Muscle layer of duodenum (tissue), 2 donors: ENCODE results near the gene GPX2.

Source experiments
- H3K27ac ChIP-seq: one replicate; pipeline ENCODE4 v1.7.0; 2013; ENCODE audit warnings: mild to moderate bottlenecking, low read length
- H3K27me3 ChIP-seq: one replicate; pipeline ENCODE4 v1.7.0; 2013; ENCODE audit warnings: low read depth, mild to moderate bottlenecking, control low read depth, low read length
- H3K36me3 ChIP-seq, 2 donors: one replicate each; pipeline ENCODE4 v1.7.0; 2013; ENCODE audit warnings: low read length in 2 of 2, control low read depth in 1 of 2, mild to moderate bottlenecking in 1 of 2; ENCODE audit not compliant: insufficient read depth in 2 of 2, control insufficient read depth in 1 of 2
- H3K4me1 ChIP-seq, 2 donors: one replicate each; pipeline ENCODE4 v1.7.0; 2013; ENCODE audit warnings: low read length in 2 of 2, mild to moderate bottlenecking in 2 of 2, control low read depth in 1 of 2, moderate library complexity in 1 of 2; ENCODE audit not compliant: insufficient read depth in 2 of 2, control insufficient read depth in 1 of 2
- H3K4me3 ChIP-seq, 2 donors: one replicate each; pipeline ENCODE4 v1.7.0; 2013; ENCODE audit warnings: low read length in 2 of 2, low read depth in 1 of 2, mild to moderate bottlenecking in 1 of 2
- H3K9me3 ChIP-seq, 2 donors: one replicate each; pipeline ENCODE4 v1.7.0; 2013; ENCODE audit warnings: low read length in 2 of 2, control low read depth in 1 of 2, mild to moderate bottlenecking in 1 of 2; ENCODE audit not compliant: control insufficient read depth in 1 of 2
- donor health status: healthy.

GPX2 gene

DNA sequence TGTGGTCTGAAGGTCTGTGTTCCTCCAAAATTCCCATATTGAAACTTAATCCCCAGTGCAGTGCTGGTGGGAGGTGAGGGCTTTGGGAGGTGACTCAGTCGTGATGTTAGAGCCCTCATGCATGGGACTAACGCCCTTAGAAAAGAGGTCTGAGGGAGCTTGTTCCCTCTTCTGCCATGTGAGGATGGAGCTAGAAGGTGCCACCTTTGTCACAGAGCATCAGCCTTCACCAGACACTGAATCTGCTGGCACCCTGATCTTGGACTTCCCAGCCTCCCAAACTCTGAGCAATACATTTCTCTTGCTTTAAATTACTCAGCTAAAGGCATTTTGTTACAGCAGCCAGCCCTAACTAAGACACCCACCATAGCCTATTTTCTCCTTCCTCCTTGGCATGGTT, 15.7 kb upstream of the GPX2 start:
- Histone ChIP-seq H3K27ac (no peak overlapping the region), H3K4me3 (no peak overlapping the region), H3K27me3 (no peaks in the 10 kb centered on the region), H3K9me3 (no peaks in the 10 kb centered on the region), H3K4me1 (no peaks in the 10 kb centered on the region), H3K36me3 (no peaks in the 10 kb centered on the region)

DNA sequence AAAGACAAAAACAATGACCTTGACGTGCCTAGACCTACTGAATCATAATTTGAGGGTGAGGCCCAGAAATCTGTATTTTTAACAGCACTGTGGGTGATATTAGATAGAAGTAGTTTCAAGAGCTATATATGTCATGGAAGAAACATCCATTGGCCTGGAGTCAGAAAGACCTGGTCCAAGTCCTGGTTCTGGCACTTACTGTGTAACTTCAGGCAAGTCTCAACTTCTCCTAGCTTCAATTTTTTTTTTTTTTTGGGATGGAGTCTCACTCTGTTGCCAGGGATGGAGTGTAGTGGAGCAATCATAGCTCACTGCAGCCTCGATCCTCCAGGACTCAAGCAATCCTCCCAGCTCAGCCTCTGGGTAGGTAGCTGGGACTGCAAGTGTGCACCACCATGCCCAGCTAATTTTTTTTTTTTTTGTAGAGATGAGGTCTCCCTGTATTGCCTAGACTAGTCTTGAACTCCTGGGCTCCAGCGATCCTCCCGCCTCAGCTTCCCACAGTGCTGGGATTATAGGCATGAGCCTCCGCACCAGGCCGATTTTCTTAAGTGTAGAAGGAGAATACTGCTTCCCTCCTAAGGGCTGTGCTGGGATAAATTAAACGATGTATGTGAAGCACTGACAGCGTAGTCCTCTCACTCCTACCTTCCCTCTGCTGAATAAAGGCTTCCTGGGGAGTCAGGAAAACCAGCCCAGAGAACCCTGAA, 14.3 kb upstream of the GPX2 start:
- H3K4me1 ChIP-seq = no peaks in the 10 kb centered on the region
- no peaks in the 10 kb centered on the region for H3K9me3 ChIP-seq
- H3K36me3 ChIP-seq = no peaks in the 10 kb centered on the region
- H3K27me3 ChIP-seq = no peaks in the 10 kb centered on the region
- no peak overlapping the region for H3K4me3 ChIP-seq
- no peak overlapping the region for H3K27ac ChIP-seq

GRCh38 chr14:64955297-64955696, 12.8 kb upstream of the GPX2 start:
- Histone ChIP-seq H3K36me3 (peaks cover 0 to 5% of the 10 kb centered on the region in 2 donors), H3K27ac (no peak overlapping the region), H3K4me1 (no peaks in the 10 kb centered on the region), H3K4me3 (no peak overlapping the region), H3K9me3 (no peaks in the 10 kb centered on the region), H3K27me3 (no peaks in the 10 kb centered on the region)

- Histone ChIP-seq H3K36me3 (peaks cover 0 to 6% of the 10 kb centered on the region in 2 donors), H3K27me3 (no peaks in the 10 kb centered on the region), H3K27ac (no peak overlapping the region), H3K4me1 (no peaks in the 10 kb centered on the region), H3K4me3 (no peak overlapping the region), H3K9me3 (no peaks in the 10 kb centered on the region)
Observed at GRCh38 chr14:64954491-64955240, 12.1 kb upstream of the GPX2 start.

- Histone ChIP-seq H3K27me3 (no peaks in the 10 kb centered on the region), H3K4me1 (no peaks in the 10 kb centered on the region), H3K27ac (no peak overlapping the region), H3K9me3 (no peaks in the 10 kb centered on the region), H3K4me3 (no peak overlapping the region), H3K36me3 (peaks cover 0 to 6% of the 10 kb centered on the region in 2 donors)
Observed at GRCh38 chr14:64953661-64954060, 11.1 kb upstream of the GPX2 start.

GRCh38 chr14:64953310-64953654, 10.7 kb upstream of the GPX2 start:
- H3K4me1 ChIP-seq = no peaks in the 10 kb centered on the region
- no peak overlapping the region for H3K27ac ChIP-seq
- peaks cover 2 to 6% of the 10 kb centered on the region in 2 donors for H3K36me3 ChIP-seq
- H3K9me3 ChIP-seq = no peaks in the 10 kb centered on the region
- H3K27me3 ChIP-seq = no peaks in the 10 kb centered on the region
- H3K4me3 ChIP-seq = no peak overlapping the region

- no peaks in the 10 kb centered on the region for H3K27me3 ChIP-seq
- no peak overlapping the region for H3K27ac ChIP-seq
- H3K4me1 ChIP-seq = no peaks in the 10 kb centered on the region
- H3K36me3 ChIP-seq = peaks cover 6 to 8% of the 10 kb centered on the region in 2 donors
- H3K4me3 ChIP-seq = no peak overlapping the region
- no peaks in the 10 kb centered on the region for H3K9me3 ChIP-seq
Observed at GRCh38 chr14:64952598-64953309, 10.2 kb upstream of the GPX2 start.

DNA sequence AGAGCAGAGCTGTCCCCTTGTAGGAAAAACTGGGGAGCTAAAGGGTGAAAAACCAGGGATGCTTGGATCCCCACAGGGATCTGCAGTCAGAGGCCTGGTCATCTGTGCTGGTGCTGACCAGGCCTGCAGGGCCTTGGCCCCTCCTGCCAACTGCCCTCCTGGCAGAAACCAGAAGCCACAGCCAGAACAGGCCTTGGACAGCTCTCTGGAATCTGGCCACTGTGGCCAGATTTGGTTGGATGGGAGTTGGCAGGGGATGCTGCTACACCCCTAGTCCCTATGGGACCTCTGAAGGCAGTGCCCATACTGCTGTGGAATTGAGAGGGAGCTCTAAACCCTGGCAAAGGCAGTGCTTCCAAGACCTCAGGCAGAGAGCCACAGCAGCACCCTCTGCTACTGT, 9.2 kb upstream of the GPX2 start:
- Histone ChIP-seq H3K4me3 (no peak overlapping the region), H3K36me3 (peaks cover 6 to 14% of the 10 kb centered on the region in 2 donors), H3K9me3 (no peaks in the 10 kb centered on the region), H3K27me3 (no peaks in the 10 kb centered on the region), H3K4me1 (no peaks in the 10 kb centered on the region), H3K27ac (no peak overlapping the region)

DNA sequence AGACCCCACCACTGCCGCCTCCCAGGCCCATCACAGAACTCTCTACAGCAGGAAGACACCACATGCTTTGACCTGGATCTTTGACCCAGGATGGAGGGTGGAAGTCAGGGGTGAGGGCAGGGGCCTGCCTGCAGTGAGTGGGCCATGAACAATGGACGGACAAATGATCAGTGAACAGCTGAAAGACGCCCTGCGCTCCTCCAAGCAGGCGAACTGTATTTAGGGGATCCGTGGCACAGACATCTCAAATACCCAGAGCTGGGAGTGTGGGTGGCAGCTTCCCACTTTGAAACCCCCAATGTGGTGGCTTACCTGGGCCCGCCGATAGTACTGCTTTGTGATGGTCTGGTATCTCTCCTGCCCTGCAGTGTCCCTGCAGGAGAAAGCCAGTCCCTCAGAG, 8.7 kb upstream of the GPX2 start:
- no peak overlapping the region for H3K4me3 ChIP-seq
- no peak overlapping the region for H3K27ac ChIP-seq
- H3K27me3 ChIP-seq = no peaks in the 10 kb centered on the region
- H3K36me3 ChIP-seq = peaks cover 6 to 14% of the 10 kb centered on the region in 2 donors
- H3K9me3 ChIP-seq = no peaks in the 10 kb centered on the region
- no peaks in the 10 kb centered on the region for H3K4me1 ChIP-seq

DNA sequence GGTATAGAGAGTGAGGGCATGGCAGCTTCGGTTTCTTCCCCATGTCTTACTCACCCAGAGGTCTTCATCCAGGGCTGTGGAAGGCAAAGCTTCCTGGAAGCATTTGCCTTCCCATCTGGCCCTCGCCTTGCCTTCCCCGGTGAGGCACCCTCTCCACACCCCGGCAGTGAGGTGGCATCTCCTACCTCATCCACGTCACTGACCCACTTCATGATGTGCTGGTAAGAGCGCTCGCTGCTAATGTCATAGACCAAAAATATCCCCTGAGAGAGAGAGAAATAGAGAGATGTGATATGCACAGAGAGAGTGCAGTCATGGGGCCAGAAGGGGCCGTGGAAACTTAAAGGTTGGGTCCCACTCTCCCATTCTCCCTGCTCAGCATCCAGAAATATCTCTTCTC, 8.3 kb upstream of the GPX2 start:
- H3K27ac ChIP-seq = no peak overlapping the region
- no peaks in the 10 kb centered on the region for H3K4me1 ChIP-seq
- H3K9me3 ChIP-seq = no peaks in the 10 kb centered on the region
- H3K27me3 ChIP-seq = no peaks in the 10 kb centered on the region
- peaks cover 6 to 14% of the 10 kb centered on the region in 2 donors for H3K36me3 ChIP-seq
- H3K4me3 ChIP-seq = no peak overlapping the region

- no peaks in the 10 kb centered on the region for H3K27me3 ChIP-seq
- H3K4me3 ChIP-seq = no peak overlapping the region
- H3K9me3 ChIP-seq = no peaks in the 10 kb centered on the region
- no peaks in the 10 kb centered on the region for H3K4me1 ChIP-seq
- no peak overlapping the region for H3K27ac ChIP-seq
- peaks cover 6 to 14% of the 10 kb centered on the region in 2 donors for H3K36me3 ChIP-seq
Observed at GRCh38 chr14:64948612-64949210, 6.2 kb upstream of the GPX2 start.
